ENCODE results near the gene HECW1. TPM values are rescaled to one million over a fixed set of nuclear protein-coding genes. Genes with fewer than 3 reads are reported as not detected.

The HECW1 gene
- total and polyA plus RNA-seq, 10 of the 15 experiments (the other 5 are each of a cell fraction or from before 2014, with no cell fraction given): under 0.01 to 0.31 (median 0.04) TPM; not detected in 3

GRCh38 chr7:43569424-43569823 is 457.0 kb downstream of the HECW1 start (continued):
- TF ChIP-seq ZNF207 (IDR thresholded peaks at IDR 0.05; ENCODE audit: borderline replicate concordance) (no peak), SMC3 (IDR thresholded peaks at IDR 0.05; ENCODE audit: borderline replicate concordance, low read length) (no peak), NFIC (IDR thresholded peaks at IDR 0.05; ENCODE audit: low read depth, low read length) (peak; percentile 88; the same call in 1 of the 2 replicates), BCL3 (IDR thresholded peaks at IDR 0.05; ENCODE audit: borderline replicate concordance, insufficient read depth, low read depth, low read length, poor library complexity, severe bottlenecking) (peak; percentile 86), MTA2 (IDR thresholded peaks at IDR 0.05; ENCODE audit: low read depth) (peak; percentile 68; the same call in 1 of the 2 replicates), RAD21 (IDR thresholded peaks at IDR 0.05; ENCODE audit: insufficient read depth, low read depth, low read length) (no peak), EGR1 (IDR thresholded peaks at IDR 0.05; ENCODE audit: borderline replicate concordance in 1 of 2, low read depth in 2 of 2, low read length in 2 of 2) (peak in 1 of 2 experiments; percentile 86; a peak in 2 of 3 replicates), E2F8 (IDR thresholded peaks at IDR 0.05; ENCODE audit: low read depth, partially characterized antibody) (no peak), POLR2AphosphoS5 (IDR thresholded peaks at IDR 0.05; ENCODE audit: low read length) (no peak), POLR2A (IDR thresholded peaks at IDR 0.05; ENCODE audit: low read depth, low read length) (no peak), SP1 (IDR thresholded peaks at IDR 0.05; ENCODE audit: low read depth, low read length) (peak; percentile 71), SRF (IDR thresholded peaks at IDR 0.05; ENCODE audit: low read depth in 2 of 2, low read length in 2 of 2) (peak in 1 of 2 experiments; percentile 40; a peak in 1 of 4 replicates), SMARCA5 (IDR thresholded peaks at IDR 0.05) (no peak), STAT3 (IDR thresholded peaks at IDR 0.05; ENCODE audit: low read depth, low read length) (no peak), RB1 (IDR thresholded peaks at IDR 0.05; ENCODE audit: borderline replicate concordance) (no peak), ZBED1 (IDR thresholded peaks at IDR 0.05; ENCODE audit: borderline replicate concordance) (peak; percentile 81; the same call in 1 of the 2 replicates), NFXL1 (IDR thresholded peaks at IDR 0.05; ENCODE audit: borderline replicate concordance) (no peak), RBBP5 (conservative IDR thresholded peaks at IDR 0.05) (no peak), MYB (IDR thresholded peaks at IDR 0.05; ENCODE audit: borderline replicate concordance, low read depth, low read length) (no peak), CHD2 (IDR thresholded peaks at IDR 0.05; ENCODE audit: borderline replicate concordance, low read depth, low read length) (no peak), CBX5 (IDR thresholded peaks at IDR 0.05; ENCODE audit: low read depth) (no peak), MLLT1 (IDR thresholded peaks at IDR 0.05) (no peak), NR2C2 (IDR thresholded peaks at IDR 0.05; ENCODE audit: borderline replicate concordance, control insufficient read depth, insufficient read length, low read depth) (no peak), PML (IDR thresholded peaks at IDR 0.05; ENCODE audit: low read length) (no peak; the same call in 1 of the 2 replicates), USF2 (IDR thresholded peaks at IDR 0.05; ENCODE audit: borderline replicate concordance, low read depth, low read length) (no peak), RFX5 (IDR thresholded peaks at IDR 0.05; ENCODE audit: low read depth, low read length) (no peak), KAT2A (conservative IDR thresholded peaks at IDR 0.05; ENCODE audit: control insufficient read depth, low read depth, low read length) (no peak)

Measured in GM12878 (cell line).